ENCODE results near the gene RMRP. TPM values are rescaled to one million over a fixed set of nuclear protein-coding genes. Genes with fewer than 3 reads are reported as not detected.
A peak's percentile ranks its signal among the peaks of the same experiment; 100 is the strongest.

Gene RMRP
- total and polyA plus RNA-seq, 5 donors from 2014 or later: 6,542 TPM; not detected in 4

- peaks cover 35% of the 10 kb centered on the region for H3K36me3 Mint-ChIP-seq
- peaks cover 0 to 9% (median 7%) of the 10 kb centered on the region in 4 donors for H3K4me1 Mint-ChIP-seq
- Histone ChIP-seq H3K27ac (ENCODE audit: insufficient read depth, low read length, poor library complexity, severe bottlenecking) (no peak overlapping the region), H3K27me3 (ENCODE audit: control insufficient read depth, insufficient read depth, low read length) (no peaks in the 10 kb centered on the region), H3K9me3 (ENCODE audit: control insufficient read depth in 2 of 2, low read length in 2 of 2) (no peaks in the 10 kb centered on the region), H3K4me1 (ENCODE audit: control insufficient read depth, insufficient read depth, low read length, poor library complexity, severe bottlenecking) (peaks cover 5% of the 10 kb centered on the region), H3K4me3 (ENCODE audit: low read depth, low read length) (no peak overlapping the region), H3K36me3 (ENCODE audit: control insufficient read depth, insufficient read depth, low read length) (peaks cover 79% of the 10 kb centered on the region)
- H3K9me3 Mint-ChIP-seq: no peaks in the 10 kb centered on the region
- no peak overlapping the region for H3K27ac Mint-ChIP-seq
- no peak for ATAC-seq (ENCODE audit: low read depth in 2 of 2)
- H3K4me3 Mint-ChIP-seq: no peak overlapping the region
- DNase-seq: no peak
- H3K27me3 Mint-ChIP-seq: no peaks in the 10 kb centered on the region
These were observed 42.2 kb upstream of the RMRP start for GRCh38 chr9:35700031-35700430.

GRCh38 chr9:35698231-35698630 lies 40.4 kb upstream of the RMRP start:
- ATAC-seq (ENCODE audit: low read depth in 2 of 2) (no peak), DNase-seq (no peak)
- no peaks in the 10 kb centered on the region for H3K27me3 ChIP-seq (ENCODE audit: control insufficient read depth, insufficient read depth, low read length)
- Mint-ChIP-seq H3K9me3 (no peaks in the 10 kb centered on the region), H3K4me3 (peak overlapping the region in 1 of 4 donors; percentile 47), H3K4me1 (peaks cover 0 to 9% (median 7%) of the 10 kb centered on the region in 4 donors), H3K27ac (no peak overlapping the region), H3K36me3 (peaks cover 21% of the 10 kb centered on the region), H3K27me3 (no peaks in the 10 kb centered on the region)
- no peak overlapping the region for H3K4me3 ChIP-seq (ENCODE audit: low read depth, low read length)
- peaks cover 5% of the 10 kb centered on the region for H3K4me1 ChIP-seq (ENCODE audit: control insufficient read depth, insufficient read depth, low read length, poor library complexity, severe bottlenecking)
- H3K27ac ChIP-seq (ENCODE audit: insufficient read depth, low read length, poor library complexity, severe bottlenecking): no peak overlapping the region
- no peaks in the 10 kb centered on the region for H3K9me3 ChIP-seq (ENCODE audit: control insufficient read depth in 2 of 2, low read length in 2 of 2)
- H3K36me3 ChIP-seq (ENCODE audit: control insufficient read depth, insufficient read depth, low read length): peaks cover 61% of the 10 kb centered on the region

GRCh38 chr9:35697486-35697885 lies 39.7 kb upstream of the RMRP start:
- Histone ChIP-seq H3K9me3 (ENCODE audit: control insufficient read depth in 2 of 2, low read length in 2 of 2) (no peaks in the 10 kb centered on the region), H3K27me3 (ENCODE audit: control insufficient read depth, insufficient read depth, low read length) (no peaks in the 10 kb centered on the region), H3K4me3 (ENCODE audit: low read depth, low read length) (no peak overlapping the region), H3K27ac (ENCODE audit: insufficient read depth, low read length, poor library complexity, severe bottlenecking) (no peak overlapping the region), H3K4me1 (ENCODE audit: control insufficient read depth, insufficient read depth, low read length, poor library complexity, severe bottlenecking) (peaks cover 5% of the 10 kb centered on the region), H3K36me3 (ENCODE audit: control insufficient read depth, insufficient read depth, low read length) (peaks cover 54% of the 10 kb centered on the region)
- peaks cover 18% of the 10 kb centered on the region for H3K36me3 Mint-ChIP-seq
- H3K4me1 Mint-ChIP-seq: peaks cover 0 to 9% (median 7%) of the 10 kb centered on the region in 4 donors
- no peaks in the 10 kb centered on the region for H3K9me3 Mint-ChIP-seq
- H3K27me3 Mint-ChIP-seq: no peaks in the 10 kb centered on the region
- DNase-seq (no peak), ATAC-seq (ENCODE audit: low read depth in 2 of 2) (no peak)
- no peak overlapping the region for H3K27ac Mint-ChIP-seq
- H3K4me3 Mint-ChIP-seq: peak overlapping the region in 1 of 4 donors; percentile 47

GRCh38 chr9:35696520-35697215 lies 38.8 kb upstream of the RMRP start:
- H3K27me3 Mint-ChIP-seq: no peaks in the 10 kb centered on the region
- no peaks in the 10 kb centered on the region for H3K27me3 ChIP-seq (ENCODE audit: control insufficient read depth, insufficient read depth, low read length)
- no peaks in the 10 kb centered on the region for H3K9me3 Mint-ChIP-seq
- peaks cover 48% of the 10 kb centered on the region for H3K36me3 ChIP-seq (ENCODE audit: control insufficient read depth, insufficient read depth, low read length)
- H3K36me3 Mint-ChIP-seq: peaks cover 18% of the 10 kb centered on the region
- no peak overlapping the region for H3K4me3 ChIP-seq (ENCODE audit: low read depth, low read length)
- DNase-seq (peak; percentile 39 to 62 (median 56)), ATAC-seq (ENCODE audit: low read depth in 2 of 2) (peak; percentile 78 to 81)
- no peak overlapping the region for H3K4me3 Mint-ChIP-seq
- no peaks in the 10 kb centered on the region for H3K9me3 ChIP-seq (ENCODE audit: control insufficient read depth in 2 of 2, low read length in 2 of 2)
- peaks cover 6% of the 10 kb centered on the region for H3K4me1 ChIP-seq (ENCODE audit: control insufficient read depth, insufficient read depth, low read length, poor library complexity, severe bottlenecking)
- peaks cover 3 to 15% (median 9%) of the 10 kb centered on the region in 4 donors for H3K4me1 Mint-ChIP-seq
- H3K27ac ChIP-seq (ENCODE audit: insufficient read depth, low read length, poor library complexity, severe bottlenecking): no peak overlapping the region
- peak overlapping the region in 2 of 3 donors; percentile 78 to 79 for H3K27ac Mint-ChIP-seq

GRCh38 chr9:35695943-35696401 lies 38.2 kb upstream of the RMRP start:
- DNase-seq (no peak), ATAC-seq (ENCODE audit: low read depth in 2 of 2) (no peak)
- Histone ChIP-seq H3K27me3 (ENCODE audit: control insufficient read depth, insufficient read depth, low read length) (no peaks in the 10 kb centered on the region), H3K9me3 (ENCODE audit: control insufficient read depth in 2 of 2, low read length in 2 of 2) (no peaks in the 10 kb centered on the region), H3K27ac (ENCODE audit: insufficient read depth, low read length, poor library complexity, severe bottlenecking) (no peak overlapping the region), H3K36me3 (ENCODE audit: control insufficient read depth, insufficient read depth, low read length) (peaks cover 42% of the 10 kb centered on the region), H3K4me3 (ENCODE audit: low read depth, low read length) (no peak overlapping the region), H3K4me1 (ENCODE audit: control insufficient read depth, insufficient read depth, low read length, poor library complexity, severe bottlenecking) (peaks cover 13% of the 10 kb centered on the region)
- no peak overlapping the region for H3K4me3 Mint-ChIP-seq
- H3K27ac Mint-ChIP-seq: peak overlapping the region in 1 of 3 donors; percentile 79
- H3K4me1 Mint-ChIP-seq: peaks cover 7 to 22% (median 11%) of the 10 kb centered on the region in 4 donors
- no peaks in the 10 kb centered on the region for H3K9me3 Mint-ChIP-seq
- H3K27me3 Mint-ChIP-seq: no peaks in the 10 kb centered on the region
- peaks cover 18% of the 10 kb centered on the region for H3K36me3 Mint-ChIP-seq

- H3K27ac ChIP-seq (ENCODE audit: insufficient read depth, low read length, poor library complexity, severe bottlenecking): no peak overlapping the region
- peaks cover 21% of the 10 kb centered on the region for H3K4me1 ChIP-seq (ENCODE audit: control insufficient read depth, insufficient read depth, low read length, poor library complexity, severe bottlenecking)
- DNase-seq (no peak), ATAC-seq (ENCODE audit: low read depth in 2 of 2) (no peak)
- H3K9me3 ChIP-seq (ENCODE audit: control insufficient read depth in 2 of 2, low read length in 2 of 2): no peaks in the 10 kb centered on the region
- peak overlapping the region; percentile 66 to 78 (median 67) for H3K27ac Mint-ChIP-seq
- H3K4me1 Mint-ChIP-seq: peaks cover 8 to 33% (median 15%) of the 10 kb centered on the region in 4 donors
- H3K9me3 Mint-ChIP-seq: no peaks in the 10 kb centered on the region
- peaks cover under 1% of the 10 kb centered on the region for H3K36me3 ChIP-seq (ENCODE audit: control insufficient read depth, insufficient read depth, low read length)
- H3K4me3 ChIP-seq (ENCODE audit: low read depth, low read length): no peak overlapping the region
- H3K27me3 ChIP-seq (ENCODE audit: control insufficient read depth, insufficient read depth, low read length): no peaks in the 10 kb centered on the region
- no peaks in the 10 kb centered on the region for H3K27me3 Mint-ChIP-seq
- peak overlapping the region; percentile 86 to 97 (median 92) for H3K4me3 Mint-ChIP-seq
- H3K36me3 Mint-ChIP-seq: peaks cover 5% of the 10 kb centered on the region
These were observed 34.0 kb upstream of the RMRP start for GRCh38 chr9:35691757-35692301.

GRCh38 chr9:35691334-35691650 lies 33.5 kb upstream of the RMRP start:
- H3K4me1 ChIP-seq (ENCODE audit: control insufficient read depth, insufficient read depth, low read length, poor library complexity, severe bottlenecking): peaks cover 18% of the 10 kb centered on the region
- peak overlapping the region; percentile 47 for H3K27ac ChIP-seq (ENCODE audit: insufficient read depth, low read length, poor library complexity, severe bottlenecking)
- no peak overlapping the region for H3K4me3 ChIP-seq (ENCODE audit: low read depth, low read length)
- no peak for DNase-seq
- Mint-ChIP-seq H3K9me3 (no peaks in the 10 kb centered on the region), H3K27ac (peak overlapping the region; percentile 67 to 93 (median 78)), H3K27me3 (no peaks in the 10 kb centered on the region), H3K36me3 (no peaks in the 10 kb centered on the region), H3K4me1 (peaks cover 3 to 27% (median 12%) of the 10 kb centered on the region in 4 donors), H3K4me3 (peak overlapping the region; percentile 86 to 97 (median 92))
- H3K27me3 ChIP-seq (ENCODE audit: control insufficient read depth, insufficient read depth, low read length): no peaks in the 10 kb centered on the region
- no peaks in the 10 kb centered on the region for H3K36me3 ChIP-seq (ENCODE audit: control insufficient read depth, insufficient read depth, low read length)
- H3K9me3 ChIP-seq (ENCODE audit: control insufficient read depth in 2 of 2, low read length in 2 of 2): no peaks in the 10 kb centered on the region
- peak in 1 of 2 donors; percentile 17 for ATAC-seq (ENCODE audit: low read depth in 2 of 2)

Data from CD4-positive, CD25-positive, alpha-beta regulatory T cell (primary cell).